Vagina (tissue), 2 donors: ENCODE data around the gene DGKH.

Experiments
- POLR2A ChIP-seq, 2 donors: fragments of 450-650 bp; IDR thresholded peaks; one replicate each; pipeline ENCODE4 v1.6.1; 2017; ENCODE audit warnings: antibody characterized with exemption in 2 of 2, mild to moderate bottlenecking in 2 of 2, moderate library complexity in 2 of 2
- POLR2AphosphoS5 ChIP-seq, 2 donors: sonication (generic); formaldehyde crosslinking; IDR thresholded peaks; one replicate each; pipeline ENCODE4 v1.9.0; 2017; ENCODE audit warnings: antibody characterized with exemption in 2 of 2, mild to moderate bottlenecking in 2 of 2, low read depth in 1 of 2; ENCODE audit not compliant: insufficient read depth in 1 of 2
- TF ChIP-seq, protein P1 (sequence below), 3 experiments: fragments of 450-650 bp in 2 of 3; fragments of 200-600 bp in 1 of 3; sonication (generic) in 1 of 3; IDR thresholded peaks; one replicate each; pipeline ENCODE4 v1.5.1; 2017 to 2019; ENCODE audit warnings: antibody characterized with exemption in 3 of 3, mild to moderate bottlenecking in 2 of 3, moderate library complexity in 2 of 3

DNA sequence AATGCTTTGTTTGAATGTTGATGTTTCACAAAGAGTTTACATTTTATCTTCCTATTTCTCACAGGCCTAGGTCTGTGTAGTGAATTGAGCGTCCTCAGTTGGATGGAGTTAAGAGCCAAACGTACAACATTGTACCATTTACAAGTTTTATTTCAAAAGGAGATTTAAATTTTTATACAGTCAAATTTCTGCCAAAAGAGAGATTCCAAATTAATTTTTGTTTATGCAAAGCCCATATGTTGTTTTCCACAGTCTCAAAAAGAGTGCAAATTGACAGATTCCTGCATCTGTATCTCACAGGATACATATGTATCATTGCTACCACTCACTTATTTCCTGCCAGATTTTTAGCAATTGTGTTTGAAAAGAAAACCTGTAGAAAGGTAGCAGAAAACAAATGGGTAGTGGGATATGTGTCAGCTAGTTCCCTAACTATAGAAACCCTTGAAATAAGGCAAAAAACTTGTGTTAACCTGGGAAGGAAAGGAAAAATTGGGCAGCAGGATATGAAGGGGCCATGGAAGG lies 46.1 kb downstream of the DGKH start:
- TF ChIP-seq POLR2AphosphoS5 (IDR thresholded peaks at IDR 0.05; ENCODE audit: insufficient read depth in 1 of 2, low read depth in 1 of 2) (no peak), POLR2A (IDR thresholded peaks at IDR 0.05) (no peak)
- TF ChIP-seq, protein P1, sequence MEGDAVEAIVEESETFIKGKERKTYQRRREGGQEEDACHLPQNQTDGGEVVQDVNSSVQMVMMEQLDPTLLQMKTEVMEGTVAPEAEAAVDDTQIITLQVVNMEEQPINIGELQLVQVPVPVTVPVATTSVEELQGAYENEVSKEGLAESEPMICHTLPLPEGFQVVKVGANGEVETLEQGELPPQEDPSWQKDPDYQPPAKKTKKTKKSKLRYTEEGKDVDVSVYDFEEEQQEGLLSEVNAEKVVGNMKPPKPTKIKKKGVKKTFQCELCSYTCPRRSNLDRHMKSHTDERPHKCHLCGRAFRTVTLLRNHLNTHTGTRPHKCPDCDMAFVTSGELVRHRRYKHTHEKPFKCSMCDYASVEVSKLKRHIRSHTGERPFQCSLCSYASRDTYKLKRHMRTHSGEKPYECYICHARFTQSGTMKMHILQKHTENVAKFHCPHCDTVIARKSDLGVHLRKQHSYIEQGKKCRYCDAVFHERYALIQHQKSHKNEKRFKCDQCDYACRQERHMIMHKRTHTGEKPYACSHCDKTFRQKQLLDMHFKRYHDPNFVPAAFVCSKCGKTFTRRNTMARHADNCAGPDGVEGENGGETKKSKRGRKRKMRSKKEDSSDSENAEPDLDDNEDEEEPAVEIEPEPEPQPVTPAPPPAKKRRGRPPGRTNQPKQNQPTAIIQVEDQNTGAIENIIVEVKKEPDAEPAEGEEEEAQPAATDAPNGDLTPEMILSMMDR (IDR thresholded peaks at IDR 0.05): no peak
